SK-N-MC (cell line): Measurements from ENCODE around the gene LORICRIN.

Source experiments
- DNase-seq: peaks from one replicate; pipeline ENCODE4 v3.0.0-alpha.2; 2011; ENCODE audit warnings: low read depth, low spot score
- H3K27ac ChIP-seq: fragments of 200-600 bp; sonication (generic); 2 replicates; pipeline ENCODE4 v1.5.1; 2016; ENCODE audit warnings: mixed run types
- H3K36me3 ChIP-seq: fragments of 200-600 bp; sonication (generic); 2 replicates; pipeline ENCODE4 v1.6.1; 2017; ENCODE audit warnings: antibody characterized with exemption, low read length, mixed read lengths; ENCODE audit not compliant: insufficient read depth
- H3K4me3 ChIP-seq: fragments of 200-600 bp; sonication (generic); 2 replicates; pipeline ENCODE4 v1.5.1; 2016
- H3K9ac ChIP-seq: fragments of 200-600 bp; sonication (generic); 2 replicates; pipeline ENCODE4 v1.8.0; 2017; ENCODE audit warnings: mixed run types, mixed read lengths; ENCODE audit not compliant: insufficient read length
- H3K9me3 ChIP-seq: fragments of 200-600 bp; sonication (generic); 2 replicates; pipeline ENCODE4 v1.6.1; 2017; ENCODE audit warnings: low read depth, mild to moderate bottlenecking, antibody characterized with exemption, low read length, moderate library complexity, mixed read lengths
- EZH2 ChIP-seq: fragments of 200-600 bp; sonication (generic); IDR thresholded peaks from one replicate; pipeline ENCODE4 v1.6.1; 2017; ENCODE audit warnings: antibody characterized with exemption
- FOXP2 ChIP-seq: optimal IDR thresholded peaks from 2 replicates; pipeline ENCODE3; 2011; ENCODE audit warnings: mild to moderate bottlenecking, moderate library complexity; ENCODE audit not compliant: insufficient read depth; ENCODE audit errors: extremely low read length, control extremely low read depth
- POLR2AphosphoS5 ChIP-seq: IDR thresholded peaks from 2 replicates; pipeline ENCODE4 v1.6.1; 2012; ENCODE audit warnings: mild to moderate bottlenecking, low read depth, low read length, borderline replicate concordance

Gene LORICRIN

GRCh38 chr1:153260585-153261280 lies 1.2 kb downstream of the LORICRIN start:
- Histone ChIP-seq H3K4me3 (no peak overlapping the region), H3K9me3 (no peaks in the 10 kb centered on the region), H3K36me3 (no peaks in the 10 kb centered on the region), H3K27ac (no peak overlapping the region), H3K9ac (no peak overlapping the region)
- no peak for DNase-seq
- no peak for TF ChIP-seq EZH2

DNA sequence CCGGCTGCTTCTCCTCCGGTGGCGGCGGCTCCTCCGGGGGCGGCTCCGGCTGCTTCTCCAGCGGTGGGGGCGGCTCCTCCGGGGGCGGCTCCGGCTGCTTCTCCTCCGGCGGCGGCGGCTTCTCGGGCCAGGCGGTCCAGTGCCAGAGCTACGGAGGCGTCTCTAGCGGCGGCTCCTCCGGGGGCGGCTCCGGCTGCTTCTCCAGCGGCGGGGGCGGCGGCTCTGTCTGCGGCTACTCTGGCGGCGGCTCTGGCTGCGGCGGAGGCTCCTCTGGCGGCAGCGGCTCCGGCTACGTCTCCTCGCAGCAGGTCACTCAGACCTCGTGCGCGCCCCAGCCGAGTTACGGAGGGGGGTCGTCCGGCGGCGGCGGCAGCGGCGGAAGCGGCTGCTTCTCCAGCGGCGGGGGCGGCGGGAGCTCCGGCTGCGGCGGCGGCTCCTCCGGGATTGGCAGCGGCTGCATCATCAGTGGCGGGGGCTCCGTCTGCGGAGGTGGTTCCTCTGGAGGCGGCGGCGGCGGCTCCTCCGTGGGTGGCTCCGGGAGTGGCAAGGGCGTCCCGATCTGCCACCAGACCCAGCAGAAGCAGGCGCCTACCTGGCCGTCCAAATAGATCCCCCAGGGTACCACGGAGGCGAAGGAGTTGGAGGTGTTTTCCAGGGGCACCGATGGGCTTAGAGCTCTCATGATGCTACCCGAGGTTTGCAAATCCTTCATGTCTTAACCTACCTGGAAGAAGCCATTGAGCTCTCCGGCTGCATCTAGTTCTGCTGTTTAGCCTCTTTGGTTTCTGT lies 2.0 kb downstream of the LORICRIN start:
- H3K4me3 ChIP-seq: peak overlapping the region; percentile 22; the same call in 1 of the 2 replicates
- no peaks in the 10 kb centered on the region for H3K36me3 ChIP-seq
- no peak overlapping the region for H3K9ac ChIP-seq
- no peak for DNase-seq
- TF ChIP-seq EZH2 (peak; percentile 68), FOXP2 (no peak), POLR2AphosphoS5 (no peak)
- H3K9me3 ChIP-seq: no peaks in the 10 kb centered on the region
- no peak overlapping the region for H3K27ac ChIP-seq

DNA sequence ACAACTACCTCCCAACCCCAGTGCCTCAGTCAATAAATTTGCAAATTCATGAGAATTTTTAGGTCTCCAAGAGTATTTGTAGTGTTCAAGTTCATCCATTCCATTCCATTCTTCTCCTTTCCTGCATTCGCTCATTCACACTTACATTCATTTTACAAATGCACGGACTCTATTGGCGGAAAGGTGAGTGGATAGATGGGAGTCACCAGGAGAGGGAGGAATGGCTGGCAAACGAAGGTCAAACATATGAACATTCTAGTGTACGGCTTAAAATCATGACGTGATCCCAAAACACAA lies 2.5 kb downstream of the LORICRIN start:
- peak overlapping the region; percentile 22; the same call in 1 of the 2 replicates for H3K4me3 ChIP-seq
- H3K9me3 ChIP-seq: no peaks in the 10 kb centered on the region
- DNase-seq: no peak
- no peak overlapping the region for H3K9ac ChIP-seq
- H3K36me3 ChIP-seq: no peaks in the 10 kb centered on the region
- TF ChIP-seq EZH2: no peak
- TF ChIP-seq FOXP2: no peak
- no peak for TF ChIP-seq POLR2AphosphoS5
- no peak overlapping the region for H3K27ac ChIP-seq

- H3K27ac ChIP-seq: no peak overlapping the region
- H3K9me3 ChIP-seq: no peaks in the 10 kb centered on the region
- no peak overlapping the region for H3K9ac ChIP-seq
- H3K36me3 ChIP-seq: no peaks in the 10 kb centered on the region
- TF ChIP-seq EZH2: no peak
- no peak for TF ChIP-seq POLR2AphosphoS5
- TF ChIP-seq FOXP2: no peak
- H3K4me3 ChIP-seq: no peak overlapping the region
- DNase-seq: no peak
Observed at GRCh38 chr1:153262462-153263157, 3.1 kb downstream of the LORICRIN start.

GRCh38 chr1:153265457-153265856 lies 6.0 kb downstream of the LORICRIN start:
- H3K9me3 ChIP-seq: no peaks in the 10 kb centered on the region
- no peak overlapping the region for H3K4me3 ChIP-seq
- H3K36me3 ChIP-seq: no peaks in the 10 kb centered on the region
- no peak overlapping the region for H3K27ac ChIP-seq
- DNase-seq: no peak
- no peak overlapping the region for H3K9ac ChIP-seq
- TF ChIP-seq POLR2AphosphoS5 (no peak), FOXP2 (no peak), EZH2 (no peak)

GRCh38 chr1:153271711-153272110 lies 12.2 kb downstream of the LORICRIN start:
- Histone ChIP-seq H3K9me3 (no peaks in the 10 kb centered on the region), H3K27ac (no peak overlapping the region), H3K4me3 (no peak overlapping the region), H3K9ac (no peak overlapping the region), H3K36me3 (no peaks in the 10 kb centered on the region)
- TF ChIP-seq FOXP2 (no peak), EZH2 (no peak), POLR2AphosphoS5 (no peak)
- no peak for DNase-seq

- no peak for DNase-seq
- H3K9ac ChIP-seq: no peak overlapping the region
- no peak for TF ChIP-seq POLR2AphosphoS5
- no peak for TF ChIP-seq EZH2
- H3K27ac ChIP-seq: no peak overlapping the region
- no peaks in the 10 kb centered on the region for H3K9me3 ChIP-seq
- H3K4me3 ChIP-seq: no peak overlapping the region
- H3K36me3 ChIP-seq: no peaks in the 10 kb centered on the region
Observed at GRCh38 chr1:153272186-153272585, 12.7 kb downstream of the LORICRIN start.

DNA sequence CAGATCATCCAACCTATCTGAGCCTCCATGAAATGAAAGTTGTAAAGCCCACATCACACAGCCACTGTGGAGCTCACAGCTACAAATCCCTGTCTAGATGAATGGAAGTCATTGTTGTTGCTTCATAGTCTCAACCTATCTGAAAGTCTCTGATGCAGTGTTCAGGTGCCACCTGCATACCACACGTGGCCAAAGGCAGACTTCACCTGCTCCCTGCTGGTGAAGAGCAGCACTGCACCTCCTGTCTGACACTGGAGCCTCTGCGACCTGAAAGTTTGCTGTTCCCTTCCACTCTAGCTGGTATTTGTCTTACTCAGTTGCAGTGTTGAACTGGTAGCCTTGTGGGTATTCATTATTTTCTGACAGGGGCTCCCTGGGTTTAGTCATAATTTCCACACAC lies 18.4 kb downstream of the LORICRIN start:
- no peak for DNase-seq

More for the DNA sequence above, 18.4 kb downstream of the LORICRIN start:
- Histone ChIP-seq H3K9me3 (no peaks in the 10 kb centered on the region), H3K36me3 (no peaks in the 10 kb centered on the region), H3K4me3 (no peak overlapping the region), H3K27ac (no peak overlapping the region), H3K9ac (no peak overlapping the region)
- TF ChIP-seq EZH2: no peak
- no peak for TF ChIP-seq POLR2AphosphoS5
- TF ChIP-seq FOXP2: no peak
